ENCODE measurements around the gene LARP1B. TPM values are rescaled to one million over a fixed set of nuclear protein-coding genes. Genes with fewer than 3 reads are reported as not detected.

LARP1B gene
- total and polyA plus RNA-seq, 2 donors (not counting 1 experiment from before 2014, with no cell fraction given): 4.5 to 14.6 TPM

DNA sequence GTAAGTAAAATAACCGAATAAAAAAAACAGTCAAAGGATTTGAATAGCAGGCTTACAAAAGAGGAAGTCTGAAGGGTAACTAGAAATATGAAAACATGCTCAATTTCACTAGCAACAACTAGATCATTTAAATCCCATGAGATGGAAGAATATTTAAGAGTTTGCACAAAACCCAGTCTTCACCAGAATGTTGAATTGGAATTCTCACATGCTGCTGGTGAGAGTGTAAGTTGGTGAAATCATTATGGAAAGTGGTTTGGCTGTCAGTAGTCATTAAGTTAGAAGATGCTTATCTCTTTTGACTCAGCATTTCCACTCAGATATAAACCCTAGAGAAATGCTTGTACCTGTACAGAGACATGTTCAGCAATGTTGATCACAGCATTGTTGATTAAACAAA, 116.4 kb downstream of the LARP1B start:
- ChIA-PET CTCF (no interaction called here), POLR2A (no interaction called here)
- Histone ChIP-seq H3K27ac (ENCODE audit: low read length in 2 of 2) (no peak overlapping the region), H4K20me1 (ENCODE audit: control insufficient read depth, insufficient read depth, low read length, poor library complexity, severe bottlenecking) (no peaks in the 10 kb centered on the region), H3K9me3 (ENCODE audit: control extremely low read depth in 1 of 3, control insufficient read depth in 2 of 3, insufficient read depth in 1 of 3, low read length in 2 of 3) (no peaks in the 10 kb centered on the region), H2AFZ (ENCODE audit: insufficient read depth, low read depth, low read length, poor library complexity, severe bottlenecking) (no peak overlapping the region), H3K36me3 (replicated peaks in 1 of 2; ENCODE audit: control extremely low read depth in 1 of 2, control insufficient read depth in 1 of 2, extremely low read depth in 1 of 2, insufficient read depth in 2 of 2, low read length in 1 of 2) (no peaks in the 10 kb centered on the region), H3K4me2 (replicated peaks; ENCODE audit: low read depth, low read length, poor library complexity, severe bottlenecking) (no peak overlapping the region), H3K4me1 (ENCODE audit: control insufficient read depth in 2 of 2, insufficient read depth in 2 of 2, low read length in 2 of 2) (no peaks in the 10 kb centered on the region), H3K79me2 (ENCODE audit: control insufficient read depth, insufficient read depth, low read length) (no peaks in the 10 kb centered on the region), H3K27me3 (replicated peaks in 1 of 4; ENCODE audit: control extremely low read depth in 1 of 4, control insufficient read depth in 3 of 4, insufficient read depth in 4 of 4, low read length in 3 of 4) (no peaks in the 10 kb centered on the region), H3K4me3 (ENCODE audit: control extremely low read depth in 1 of 5, extremely low read depth in 1 of 5, insufficient read depth in 1 of 5, low read depth in 2 of 5, low read length in 4 of 5) (no peak overlapping the region), H3K9ac (ENCODE audit: low read length) (no peak overlapping the region)
- ATAC-seq (ENCODE audit: low read depth): no peak
- Mint-ChIP-seq H3K9me3 (ENCODE audit: insufficient read depth) (no peaks in the 10 kb centered on the region), H3K4me3 (no peak overlapping the region), H3K4me1 (peaks cover 10% of the 10 kb centered on the region), H3K27me3 (no peaks in the 10 kb centered on the region), H3K27ac (no peak overlapping the region)
- intact Hi-C loops (cut with micrococcal nuclease): no loop called here
- TF ChIP-seq, protein P1, sequence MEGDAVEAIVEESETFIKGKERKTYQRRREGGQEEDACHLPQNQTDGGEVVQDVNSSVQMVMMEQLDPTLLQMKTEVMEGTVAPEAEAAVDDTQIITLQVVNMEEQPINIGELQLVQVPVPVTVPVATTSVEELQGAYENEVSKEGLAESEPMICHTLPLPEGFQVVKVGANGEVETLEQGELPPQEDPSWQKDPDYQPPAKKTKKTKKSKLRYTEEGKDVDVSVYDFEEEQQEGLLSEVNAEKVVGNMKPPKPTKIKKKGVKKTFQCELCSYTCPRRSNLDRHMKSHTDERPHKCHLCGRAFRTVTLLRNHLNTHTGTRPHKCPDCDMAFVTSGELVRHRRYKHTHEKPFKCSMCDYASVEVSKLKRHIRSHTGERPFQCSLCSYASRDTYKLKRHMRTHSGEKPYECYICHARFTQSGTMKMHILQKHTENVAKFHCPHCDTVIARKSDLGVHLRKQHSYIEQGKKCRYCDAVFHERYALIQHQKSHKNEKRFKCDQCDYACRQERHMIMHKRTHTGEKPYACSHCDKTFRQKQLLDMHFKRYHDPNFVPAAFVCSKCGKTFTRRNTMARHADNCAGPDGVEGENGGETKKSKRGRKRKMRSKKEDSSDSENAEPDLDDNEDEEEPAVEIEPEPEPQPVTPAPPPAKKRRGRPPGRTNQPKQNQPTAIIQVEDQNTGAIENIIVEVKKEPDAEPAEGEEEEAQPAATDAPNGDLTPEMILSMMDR (IDR thresholded peaks at IDR 0.05): no peak
- no peak for TF ChIP-seq EZH2 (IDR thresholded peaks at IDR 0.05; ENCODE audit: borderline replicate concordance, insufficient read depth, low read depth, low read length, poor library complexity, severe bottlenecking)
- no peak for DNase-seq
- no CpG with 5 or more reads among the region's 1 CpG for WGBS (ENCODE audit: insufficient coverage)

DNA sequence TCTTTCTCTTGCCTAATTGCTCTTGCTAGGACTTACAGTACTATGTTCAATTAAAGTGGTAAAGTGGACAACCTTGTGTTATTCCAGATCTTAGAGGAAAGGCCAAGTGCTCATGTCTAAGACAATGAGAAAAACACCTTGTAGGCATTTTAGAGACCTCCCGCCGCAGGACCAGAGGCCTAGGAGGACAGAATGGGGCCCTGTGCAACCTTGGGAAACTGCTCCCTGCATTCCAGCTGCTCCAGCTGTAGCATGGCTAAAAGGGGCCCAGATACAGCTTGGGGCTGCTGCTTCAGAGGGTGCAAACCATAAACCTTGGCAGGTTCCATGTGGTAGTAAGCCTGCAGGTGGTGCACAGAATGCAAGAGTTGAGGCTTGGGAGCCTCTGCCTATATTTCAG, 125.5 kb downstream of the LARP1B start:
- H3K36me3 ChIP-seq (replicated peaks in 1 of 2; ENCODE audit: control extremely low read depth in 1 of 2, control insufficient read depth in 1 of 2, extremely low read depth in 1 of 2, insufficient read depth in 2 of 2, low read length in 1 of 2): no peaks in the 10 kb centered on the region
- no peak overlapping the region for H3K4me3 Mint-ChIP-seq
- no peaks in the 10 kb centered on the region for H3K9me3 ChIP-seq (ENCODE audit: control extremely low read depth in 1 of 3, control insufficient read depth in 2 of 3, insufficient read depth in 1 of 3, low read length in 2 of 3)
- TF ChIP-seq, protein P1 (IDR thresholded peaks at IDR 0.05): no peak
- TF ChIP-seq EZH2 (IDR thresholded peaks at IDR 0.05; ENCODE audit: borderline replicate concordance, insufficient read depth, low read depth, low read length, poor library complexity, severe bottlenecking): no peak
- ATAC-seq (ENCODE audit: low read depth) (no peak), DNase-seq (no peak)
- no peak overlapping the region for H2AFZ ChIP-seq (ENCODE audit: insufficient read depth, low read depth, low read length, poor library complexity, severe bottlenecking)
- no peaks in the 10 kb centered on the region for H3K27me3 ChIP-seq (replicated peaks in 1 of 4; ENCODE audit: control extremely low read depth in 1 of 4, control insufficient read depth in 3 of 4, insufficient read depth in 4 of 4, low read length in 3 of 4)
- H3K9ac ChIP-seq (ENCODE audit: low read length): no peak overlapping the region
- CTCF ChIA-PET: no interaction called here
- H3K4me1 Mint-ChIP-seq: no peaks in the 10 kb centered on the region
- no peaks in the 10 kb centered on the region for H3K4me1 ChIP-seq (ENCODE audit: control insufficient read depth in 2 of 2, insufficient read depth in 2 of 2, low read length in 2 of 2)
- H3K4me2 ChIP-seq (replicated peaks; ENCODE audit: low read depth, low read length, poor library complexity, severe bottlenecking): no peak overlapping the region
- POLR2A ChIA-PET: no interaction called here
- no peaks in the 10 kb centered on the region for H3K27me3 Mint-ChIP-seq
- no peaks in the 10 kb centered on the region for H3K79me2 ChIP-seq (ENCODE audit: control insufficient read depth, insufficient read depth, low read length)
- no peak overlapping the region for H3K4me3 ChIP-seq (ENCODE audit: control extremely low read depth in 1 of 5, extremely low read depth in 1 of 5, insufficient read depth in 1 of 5, low read depth in 2 of 5, low read length in 4 of 5)
- H4K20me1 ChIP-seq (ENCODE audit: control insufficient read depth, insufficient read depth, low read length, poor library complexity, severe bottlenecking): no peaks in the 10 kb centered on the region
- WGBS (ENCODE audit: insufficient coverage): 95% methylated on average over 2 of the region's 2 CpGs
- H3K27ac ChIP-seq (ENCODE audit: low read length in 2 of 2): no peak overlapping the region
- intact Hi-C loops (cut with micrococcal nuclease): no loop called here
- H3K9me3 Mint-ChIP-seq (ENCODE audit: insufficient read depth): no peaks in the 10 kb centered on the region
- H3K27ac Mint-ChIP-seq: no peak overlapping the region

All from B cell (primary cell).